IMR-90 (cell line): ENCODE measurements around the gene PHF11. TPM values are rescaled to one million over a fixed set of nuclear protein-coding genes. Genes with fewer than 3 reads are reported as not detected.

ENCODE experiments used
- ATAC-seq: fragments of 200-7000 bp; cut with Tn5 transposase; 2 replicates; pipeline ENCODE4 v1.9.1; 2020; ENCODE audit warnings: low read depth, mild to moderate bottlenecking, moderate library complexity
- BruUV-seq: library from RNA; stranded (reverse); fragments of 400-500 nt; replicated peaks from 2 replicates; lab custom pipeline; 2021; lab: Mats Ljungman, UMichigan
- CTCF ChIA-PET: fragments of 300-600 bp; formaldehyde crosslinking; extraction: SDS; loops from one replicate; lab custom pipeline; 2021; ENCODE audit warnings: antibody characterized with exemption; lab: Yijun Ruan, JAX
- POLR2A ChIA-PET: fragments of 300-600 bp; sonication (Branson Sonifier 250); formaldehyde crosslinking; loops from one replicate; lab custom pipeline; 2022; ENCODE audit warnings: antibody characterized with exemption; ENCODE audit not compliant: unreplicated experiment; lab: Charles Lee
- DNase-seq: peaks from one replicate; pipeline ENCODE4 v3.0.0; 2013
- H2AFZ ChIP-seq: replicated peaks from 2 replicates; pipeline ENCODE3; 2013; ENCODE audit warnings: low read length, mild to moderate bottlenecking; ENCODE audit not compliant: poor library complexity
- H2AK5ac ChIP-seq: 2 replicates; pipeline ENCODE4 v1.6.1; 2013; ENCODE audit warnings: low read depth, low read length, inconsistent platforms
- H2AK9ac ChIP-seq: replicated peaks from 2 replicates; pipeline ENCODE3; 2013; ENCODE audit warnings: mild to moderate bottlenecking, low read depth, low read length, moderate library complexity; ENCODE audit not compliant: poor library complexity
- H2BK120ac ChIP-seq: 2 replicates; pipeline ENCODE4 v1.6.1; 2013; ENCODE audit warnings: low read depth, low read length, inconsistent platforms
- H2BK15ac ChIP-seq: 3 replicates; pipeline ENCODE4 v1.6.1; 2013; ENCODE audit warnings: low read depth, low read length, inconsistent platforms
- H2BK20ac ChIP-seq: 2 replicates; pipeline ENCODE4 v1.6.1; 2013; ENCODE audit warnings: low read depth, mild to moderate bottlenecking, inconsistent platforms, low read length, moderate library complexity
- H2BK5ac ChIP-seq: 2 replicates; pipeline ENCODE4 v1.6.1; 2013; ENCODE audit warnings: mild to moderate bottlenecking, low read depth, low read length, inconsistent platforms; ENCODE audit not compliant: poor library complexity, severe bottlenecking
- H3K14ac ChIP-seq: replicated peaks from 2 replicates; pipeline ENCODE4 v1.6.1; 2013; ENCODE audit warnings: low read depth, low read length, inconsistent platforms
- H3K18ac ChIP-seq: 2 replicates; pipeline ENCODE4 v1.6.1; 2013; ENCODE audit warnings: low read depth, low read length, control low read depth
- H3K23ac ChIP-seq: 2 replicates; pipeline ENCODE4 v1.6.1; 2013; ENCODE audit warnings: low read depth, low read length, inconsistent platforms
- H3K27ac ChIP-seq: 2 replicates; pipeline ENCODE4 v1.5.1; 2013; ENCODE audit warnings: mild to moderate bottlenecking, control low read depth, low read length; ENCODE audit not compliant: insufficient read depth
- H3K27me3 ChIP-seq: 2 replicates; pipeline ENCODE4 v1.6.1; 2013; ENCODE audit warnings: low read length; ENCODE audit not compliant: control insufficient read depth, insufficient read depth
- H3K36me3 ChIP-seq: 2 replicates; pipeline ENCODE4 v1.6.1; 2013; ENCODE audit warnings: low read length, mixed read lengths; ENCODE audit not compliant: control insufficient read depth, insufficient read depth
- H3K4ac ChIP-seq: 2 replicates; pipeline ENCODE4 v1.6.1; 2013; ENCODE audit warnings: low read depth, low read length, inconsistent platforms
- H3K4me1 ChIP-seq: 2 replicates; pipeline ENCODE4 v1.6.1; 2013; ENCODE audit warnings: low read length, mixed read lengths; ENCODE audit not compliant: control insufficient read depth, insufficient read depth
- H3K4me2 ChIP-seq: 2 replicates; pipeline ENCODE4 v1.6.1; 2013; ENCODE audit warnings: low read depth, mild to moderate bottlenecking, control low read depth, low read length, moderate library complexity
- H3K4me3 ChIP-seq: 2 replicates; pipeline ENCODE4 v1.5.1; 2013; ENCODE audit warnings: low read depth, mild to moderate bottlenecking, control low read depth, low read length, moderate library complexity; ENCODE audit not compliant: insufficient read depth
- H3K56ac ChIP-seq: 2 replicates; pipeline ENCODE4 v1.6.1; 2013; ENCODE audit warnings: low read length, inconsistent platforms; ENCODE audit not compliant: insufficient read depth; ENCODE audit errors: extremely low read depth
- H3K79me1 ChIP-seq, 2 experiments: 2 replicates each; pipeline ENCODE4 v1.6.1; 2013; ENCODE audit warnings: low read length in 2 of 2, inconsistent platforms in 1 of 2, low read depth in 1 of 2
- H3K9ac ChIP-seq: 2 replicates; pipeline ENCODE4 v1.6.1; 2013; ENCODE audit warnings: low read depth, low read length, control low read depth
- H3K9me1 ChIP-seq: 2 replicates; pipeline ENCODE4 v1.6.1; 2013; ENCODE audit warnings: low read length, inconsistent platforms; ENCODE audit not compliant: insufficient read depth
- H3K9me3 ChIP-seq: 2 replicates; pipeline ENCODE4 v1.6.1; 2013; ENCODE audit warnings: low read length; ENCODE audit not compliant: control insufficient read depth, insufficient read depth
- H4K20me1 ChIP-seq: 2 replicates; pipeline ENCODE4 v1.6.1; 2013; ENCODE audit warnings: low read length, inconsistent platforms; ENCODE audit not compliant: insufficient read depth
- H4K5ac ChIP-seq: 2 replicates; pipeline ENCODE4 v1.6.1; 2013; ENCODE audit warnings: mild to moderate bottlenecking, low read depth, low read length, control low read depth
- H4K8ac ChIP-seq, 2 experiments: 2 replicates each; pipeline ENCODE4 v1.6.1; 2013; ENCODE audit warnings: low read depth in 2 of 2, low read length in 2 of 2, control low read depth in 1 of 2, inconsistent platforms in 1 of 2
- H4K91ac ChIP-seq: 2 replicates; pipeline ENCODE4 v1.6.1; 2013; ENCODE audit warnings: low read depth, low read length, inconsistent platforms; ENCODE audit not compliant: insufficient read depth
- CEBPB ChIP-seq: IDR thresholded peaks from 2 replicates; pipeline ENCODE4 v1.6.1; 2012; ENCODE audit warnings: low read depth, low read length, improper control_type of control experiment
- CHD1 ChIP-seq: IDR thresholded peaks from 2 replicates; pipeline ENCODE4 v1.6.1; 2012; ENCODE audit warnings: low read depth, low read length, improper control_type of control experiment
- FOS ChIP-seq: fragments of 150-350 bp; IDR thresholded peaks from 2 replicates; pipeline ENCODE4 v1.6.1; 2016; ENCODE audit warnings: low read depth, low read length
- RAD21 ChIP-seq: IDR thresholded peaks from 2 replicates; pipeline ENCODE4 v1.6.1; 2012; ENCODE audit warnings: low read length, improper control_type of control experiment
- SMC3 ChIP-seq: fragments of 150-350 bp; IDR thresholded peaks from 2 replicates; pipeline ENCODE4 v1.6.1; 2016; ENCODE audit warnings: low read depth, mild to moderate bottlenecking, antibody characterized with exemption, low read length, moderate library complexity
- WGBS, 2 experiments: methylation state at CpG; one replicate each; pipeline versions ENCODE4 v1.1.5 to v1.1.7; 2013; ENCODE audit warnings: missing lambda C conversion rate in 2 of 2; ENCODE audit not compliant: insufficient read length in 1 of 2; ENCODE audit errors: extremely low coverage in 2 of 2; 5-methylcytosine and 5-hydroxymethylcytosine counted together
- dilution Hi-C: fragments of 300-500 bp; cut with HindIII; formaldehyde crosslinking; loops from one replicate; pipeline ENCODE4 v1.14.3; 2018; ENCODE audit warnings: low sequenced_read_pairs; ENCODE audit not compliant: unreplicated experiment
- in situ Hi-C: fragments of 300-500 bp; cut with MboI; formaldehyde crosslinking; loops from 3 replicates; pipeline ENCODE4 v1.14.3; 2019; ENCODE audit warnings: low sequenced_read_pairs, inconsistent platforms, mixed read lengths
- intact Hi-C: fragments of 100-400 bp; cut with micrococcal nuclease; formaldehyde crosslinking; loops from 2 replicates; pipeline ENCODE4 v1.10.0; 2022
- polyA plus RNA-seq, 3 experiments: library from polyadenylated mRNA; depleted of rRNA; stranded (reverse); fragments of >200 nt; gene quantifications; 2 replicates each; pipeline ENCODE4 v1.2.3, GENCODE V29; 2012; ENCODE audit warnings: low replicate concordance in 1 of 3
- total RNA-seq: library from RNA; depleted of rRNA; stranded (reverse); fragments of >200 nt; gene quantifications from 2 replicates; pipeline ENCODE4 v1.2.3, GENCODE V29; 2012

The PHF11 gene
- total and polyA plus RNA-seq, 2 of the 4 experiments (the other 2 are of a cell fraction): 3.9 to 15.4 TPM

GRCh38 chr13:49553888-49554287 is 58.1 kb downstream of the PHF11 start:
- H3K23ac ChIP-seq: no peak overlapping the region
- ATAC-seq: no peak
- H3K79me1 ChIP-seq: peaks cover 0 to 4% of the 10 kb centered on the region in 2 experiments; a peak in 2 of 4 replicates
- H2AFZ ChIP-seq: no peak overlapping the region
- no peak overlapping the region for H4K5ac ChIP-seq
- no peak overlapping the region for H2AK5ac ChIP-seq
- H2AK9ac ChIP-seq: no peak overlapping the region
- ChIA-PET CTCF (no interaction called here), POLR2A (interaction anchor here (0.6 kb wide), 1 partner anchor 58 kb away, joined by 3 read pairs; the partner anchor contains the start of gene PHF11)
- no peak for DNase-seq
- dilution Hi-C loops (no loop called here), intact Hi-C loops (no loop called here), in situ Hi-C loops (no loop called here)
- no peaks in the 10 kb centered on the region for H3K4me1 ChIP-seq
- H3K27me3 ChIP-seq: no peaks in the 10 kb centered on the region
- H3K18ac ChIP-seq: no peak overlapping the region
- no peak overlapping the region for H4K91ac ChIP-seq
- H3K27ac ChIP-seq: no peak overlapping the region
- H3K36me3 ChIP-seq: peaks cover 27% of the 10 kb centered on the region
- no peak overlapping the region for H3K4me2 ChIP-seq
- no CpG with 5 or more reads among the region's 2 CpGs for WGBS, 2 experiments
- no peak overlapping the region for H3K9ac ChIP-seq
- TF ChIP-seq RAD21: no peak
- no peak for TF ChIP-seq CHD1
- no peak for TF ChIP-seq FOS
- TF ChIP-seq CEBPB: no peak
- TF ChIP-seq SMC3: no peak
- no peaks in the 10 kb centered on the region; the same call in 1 of the 2 replicates for H3K9me1 ChIP-seq
- H3K14ac ChIP-seq: no peak overlapping the region
- H3K4ac ChIP-seq: no peak overlapping the region
- H4K20me1 ChIP-seq: no peaks in the 10 kb centered on the region
- no TSS peak for BruUV-seq
- H3K4me3 ChIP-seq: no peak overlapping the region
- no peak overlapping the region for H2BK5ac ChIP-seq
- no peak overlapping the region for H2BK120ac ChIP-seq
- no peak overlapping the region for H3K56ac ChIP-seq
- H2BK15ac ChIP-seq: no peak overlapping the region
- H3K9me3 ChIP-seq: no peaks in the 10 kb centered on the region
- no peak overlapping the region for H4K8ac ChIP-seq
- H2BK20ac ChIP-seq: no peak overlapping the region
